Colonic mucosa (tissue), 4 donors: ENCODE data around the gene PSTPIP1. TPM values are rescaled to one million over a fixed set of nuclear protein-coding genes. Genes with fewer than 3 reads are reported as not detected.

ENCODE experiments used
- DNase-seq: peaks from one replicate; pipeline ENCODE4 v3.0.0-alpha.2; 2020
- H3K27ac ChIP-seq: fragments of 200-600 bp; one replicate; pipeline ENCODE4 v1.8.0; 2021
- H3K27me3 ChIP-seq: fragments of 200-600 bp; one replicate; pipeline ENCODE4 v1.8.0; 2021
- H3K36me3 ChIP-seq: fragments of 200-600 bp; one replicate; pipeline ENCODE4 v1.8.0; 2021
- H3K4me1 ChIP-seq: fragments of 200-600 bp; one replicate; pipeline ENCODE4 v1.8.0; 2021; ENCODE audit warnings: mild to moderate bottlenecking
- H3K4me3 ChIP-seq: fragments of 200-600 bp; one replicate; pipeline ENCODE4 v1.8.0; 2021
- H3K9ac ChIP-seq, 2 donors: one replicate each; pipeline ENCODE4 v1.7.0; 2013; ENCODE audit warnings: control low read depth in 2 of 2, low read depth in 2 of 2, low read length in 2 of 2
- H3K9me3 ChIP-seq: fragments of 200-600 bp; one replicate; pipeline ENCODE4 v1.8.0; 2021
- CTCF ChIP-seq: fragments of 200-600 bp; IDR thresholded peaks from one replicate; pipeline ENCODE4 v1.8.0; 2022; ENCODE audit warnings: antibody characterized with exemption, mild to moderate bottlenecking
- intact Hi-C: fragments of 100-400 bp; cut with DNase I; formaldehyde crosslinking; loops from one replicate; pipeline ENCODE4 v1.14.1; 2022
- total RNA-seq, 2 donors: library from RNA; stranded (reverse); fragmentation: NEBNext Ultra II Directional in 1 of 2; extraction: Animal tissue kit (Norgen Biotek cat#: 25700) in 1 of 2; gene quantifications; one replicate each; pipeline ENCODE4 v1.2.1, GENCODE V29; 2021
- donor health status: healthy.
- donor health status: DM: no; HTN: no; CAD: no.
- donor health status: DM: no; HTN: no; CAD: no.

The PSTPIP1 gene
- total RNA-seq, 2 donors from 2014 or later, result 3.7 to 4.2 TPM

- Histone ChIP-seq H3K27me3 (no peaks in the 10 kb centered on the region), H3K4me1 (peaks cover 9% of the 10 kb centered on the region), H3K9ac (no peak overlapping the region), H3K4me3 (no peak overlapping the region), H3K9me3 (no peaks in the 10 kb centered on the region), H3K27ac (no peak overlapping the region), H3K36me3 (no peaks in the 10 kb centered on the region)
- intact Hi-C loops, result no loop called here
- no peak for DNase-seq
- TF ChIP-seq CTCF, result no peak
Observed at GRCh38 chr15:77057072-77057471, 62.1 kb downstream of the PSTPIP1 start.

GRCh38 chr15:77057685-77058084 is 62.8 kb downstream of the PSTPIP1 start:
- TF ChIP-seq CTCF, result no peak
- Histone ChIP-seq H3K4me1 (peaks cover 9% of the 10 kb centered on the region), H3K27ac (no peak overlapping the region), H3K9ac (no peak overlapping the region), H3K36me3 (no peaks in the 10 kb centered on the region), H3K27me3 (no peaks in the 10 kb centered on the region), H3K4me3 (no peak overlapping the region), H3K9me3 (no peaks in the 10 kb centered on the region)
- intact Hi-C loops, result no loop called here
- no peak for DNase-seq

- Histone ChIP-seq H3K4me3 (no peak overlapping the region), H3K9me3 (no peaks in the 10 kb centered on the region), H3K4me1 (peaks cover 9% of the 10 kb centered on the region), H3K36me3 (no peaks in the 10 kb centered on the region), H3K9ac (no peak overlapping the region), H3K27me3 (no peaks in the 10 kb centered on the region), H3K27ac (no peak overlapping the region)
- intact Hi-C loops, result no loop called here
- no peak for TF ChIP-seq CTCF
- no peak for DNase-seq
Observed at GRCh38 chr15:77058468-77058867, 63.5 kb downstream of the PSTPIP1 start.

- DNase-seq, result no peak
- Histone ChIP-seq H3K27me3 (no peaks in the 10 kb centered on the region), H3K9ac (no peak overlapping the region), H3K9me3 (no peaks in the 10 kb centered on the region), H3K4me3 (no peak overlapping the region), H3K27ac (no peak overlapping the region), H3K4me1 (peaks cover 15% of the 10 kb centered on the region), H3K36me3 (no peaks in the 10 kb centered on the region)
- intact Hi-C loops, result no loop called here
- no peak for TF ChIP-seq CTCF
Observed at GRCh38 chr15:77059786-77060361, 64.9 kb downstream of the PSTPIP1 start.

- no peaks in the 10 kb centered on the region for H3K36me3 ChIP-seq
- TF ChIP-seq CTCF, result no peak
- H3K4me3 ChIP-seq, result no peak overlapping the region
- no peaks in the 10 kb centered on the region for H3K27me3 ChIP-seq
- H3K4me1 ChIP-seq, result peaks cover 22% of the 10 kb centered on the region
- intact Hi-C loops, result no loop called here
- H3K27ac ChIP-seq, result no peak overlapping the region
- no peak overlapping the region for H3K9ac ChIP-seq
- no peaks in the 10 kb centered on the region for H3K9me3 ChIP-seq
- no peak for DNase-seq
Observed at GRCh38 chr15:77060546-77060945, 65.6 kb downstream of the PSTPIP1 start.
